GM23338 (cell line): ENCODE results near the gene CSF3. TPM values are rescaled to one million over a fixed set of nuclear protein-coding genes. Genes with fewer than 3 reads are reported as not detected.

Source experiments
- CREB1 ChIP-seq: fragments of 250-450 bp; sonication (Bioruptor Pico); IDR thresholded peaks from 2 replicates; pipeline ENCODE4 v1.5.0; 2020; ENCODE audit warnings: low read depth, mild to moderate bottlenecking, moderate library complexity
- ETS1 ChIP-seq: IDR thresholded peaks from 2 replicates; pipeline ENCODE4 v1.6.1; 2016; ENCODE audit warnings: antibody characterized with exemption
- EZH2 ChIP-seq: fragments of 200-600 bp; sonication (generic); IDR thresholded peaks from one replicate; pipeline ENCODE4 v1.8.0; 2017; ENCODE audit warnings: antibody characterized with exemption, mild to moderate bottlenecking, low read depth; ENCODE audit not compliant: unreplicated experiment
- EZH2phosphoT487 ChIP-seq: fragments of 200-600 bp; sonication (generic); IDR thresholded peaks from one replicate; pipeline ENCODE4 v1.8.1; 2018; ENCODE audit warnings: antibody characterized with exemption; ENCODE audit not compliant: unreplicated experiment
- NANOG ChIP-seq: IDR thresholded peaks from 2 replicates; pipeline ENCODE4 v1.6.1; 2016; ENCODE audit warnings: antibody characterized with exemption, borderline replicate concordance
- POLR2AphosphoS5 ChIP-seq: IDR thresholded peaks from 2 replicates; pipeline ENCODE4 v1.6.1; 2016; ENCODE audit warnings: antibody characterized with exemption, low read depth
- STAT1 ChIP-seq: IDR thresholded peaks from one replicate; pipeline ENCODE4 v1.6.1; 2016; ENCODE audit warnings: antibody characterized with exemption; ENCODE audit not compliant: unreplicated experiment
- ZNF114 ChIP-seq: fragments of 250-450 bp; sonication (Bioruptor Pico); IDR thresholded peaks from 2 replicates; pipeline ENCODE4 v1.5.0; 2020; ENCODE audit warnings: mild to moderate bottlenecking, moderate library complexity
- polyA plus RNA-seq: library from polyadenylated mRNA; unstranded; fragments of >200 nt; fragmentation: Nextera tagmentation; extraction: Ambion mirVana; gene quantifications from 2 replicates; pipeline ENCODE4 v1.2.1, GENCODE V29; 2016
- total RNA-seq: library from RNA; depleted of rRNA; stranded (reverse); fragments of >200 nt; shearing (Covaris generic); gene quantifications from 2 replicates; pipeline ENCODE4 v1.2.3, GENCODE V29; 2014
- TF ChIP-seq, protein P1 (sequence below): fragments of 250-450 bp; sonication (Bioruptor Pico); IDR thresholded peaks from 2 replicates; pipeline ENCODE4 v1.5.0; 2020; ENCODE audit warnings: mild to moderate bottlenecking, moderate library complexity
- TF ChIP-seq, protein P2 (sequence below): IDR thresholded peaks from one replicate; pipeline ENCODE4 v1.6.1; 2018; ENCODE audit warnings: antibody characterized with exemption; ENCODE audit not compliant: unreplicated experiment
- TF ChIP-seq, protein P3 (sequence below), 2 experiments: fragments of 200-600 bp in 1 of 2; sonication (generic) in 1 of 2; conservative IDR thresholded peaks; 2 replicates each; pipeline versions ENCODE4 v1.5.1 to v1.6.1; 2016 to 2017; ENCODE audit warnings: antibody characterized with exemption in 2 of 2, low read depth in 2 of 2, mild to moderate bottlenecking in 2 of 2, moderate library complexity in 1 of 2

CSF3 gene
- total and polyA plus RNA-seq, 2 experiments from 2014 or later = not detected

DNA sequence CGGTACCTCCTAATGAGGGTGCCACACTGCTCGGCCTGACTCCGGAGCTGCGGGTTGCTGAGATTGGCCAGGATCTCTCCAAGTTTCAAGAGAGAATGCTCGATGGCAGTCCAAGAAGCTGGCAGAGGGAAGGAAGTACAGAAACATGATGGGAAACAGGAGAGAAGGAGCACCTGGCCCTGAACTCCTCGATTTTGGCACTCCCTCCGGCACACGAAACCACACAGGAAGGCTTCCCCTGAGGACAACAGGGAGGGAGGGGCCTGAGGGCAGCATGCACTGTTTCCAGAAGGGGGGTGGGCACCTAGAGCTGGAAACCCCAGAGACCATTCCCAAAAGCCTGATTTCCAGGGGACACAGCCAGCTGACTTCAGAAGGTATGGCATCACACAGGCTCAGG lies 18.1 kb downstream of the CSF3 start (continued):
- TF ChIP-seq, protein P1, sequence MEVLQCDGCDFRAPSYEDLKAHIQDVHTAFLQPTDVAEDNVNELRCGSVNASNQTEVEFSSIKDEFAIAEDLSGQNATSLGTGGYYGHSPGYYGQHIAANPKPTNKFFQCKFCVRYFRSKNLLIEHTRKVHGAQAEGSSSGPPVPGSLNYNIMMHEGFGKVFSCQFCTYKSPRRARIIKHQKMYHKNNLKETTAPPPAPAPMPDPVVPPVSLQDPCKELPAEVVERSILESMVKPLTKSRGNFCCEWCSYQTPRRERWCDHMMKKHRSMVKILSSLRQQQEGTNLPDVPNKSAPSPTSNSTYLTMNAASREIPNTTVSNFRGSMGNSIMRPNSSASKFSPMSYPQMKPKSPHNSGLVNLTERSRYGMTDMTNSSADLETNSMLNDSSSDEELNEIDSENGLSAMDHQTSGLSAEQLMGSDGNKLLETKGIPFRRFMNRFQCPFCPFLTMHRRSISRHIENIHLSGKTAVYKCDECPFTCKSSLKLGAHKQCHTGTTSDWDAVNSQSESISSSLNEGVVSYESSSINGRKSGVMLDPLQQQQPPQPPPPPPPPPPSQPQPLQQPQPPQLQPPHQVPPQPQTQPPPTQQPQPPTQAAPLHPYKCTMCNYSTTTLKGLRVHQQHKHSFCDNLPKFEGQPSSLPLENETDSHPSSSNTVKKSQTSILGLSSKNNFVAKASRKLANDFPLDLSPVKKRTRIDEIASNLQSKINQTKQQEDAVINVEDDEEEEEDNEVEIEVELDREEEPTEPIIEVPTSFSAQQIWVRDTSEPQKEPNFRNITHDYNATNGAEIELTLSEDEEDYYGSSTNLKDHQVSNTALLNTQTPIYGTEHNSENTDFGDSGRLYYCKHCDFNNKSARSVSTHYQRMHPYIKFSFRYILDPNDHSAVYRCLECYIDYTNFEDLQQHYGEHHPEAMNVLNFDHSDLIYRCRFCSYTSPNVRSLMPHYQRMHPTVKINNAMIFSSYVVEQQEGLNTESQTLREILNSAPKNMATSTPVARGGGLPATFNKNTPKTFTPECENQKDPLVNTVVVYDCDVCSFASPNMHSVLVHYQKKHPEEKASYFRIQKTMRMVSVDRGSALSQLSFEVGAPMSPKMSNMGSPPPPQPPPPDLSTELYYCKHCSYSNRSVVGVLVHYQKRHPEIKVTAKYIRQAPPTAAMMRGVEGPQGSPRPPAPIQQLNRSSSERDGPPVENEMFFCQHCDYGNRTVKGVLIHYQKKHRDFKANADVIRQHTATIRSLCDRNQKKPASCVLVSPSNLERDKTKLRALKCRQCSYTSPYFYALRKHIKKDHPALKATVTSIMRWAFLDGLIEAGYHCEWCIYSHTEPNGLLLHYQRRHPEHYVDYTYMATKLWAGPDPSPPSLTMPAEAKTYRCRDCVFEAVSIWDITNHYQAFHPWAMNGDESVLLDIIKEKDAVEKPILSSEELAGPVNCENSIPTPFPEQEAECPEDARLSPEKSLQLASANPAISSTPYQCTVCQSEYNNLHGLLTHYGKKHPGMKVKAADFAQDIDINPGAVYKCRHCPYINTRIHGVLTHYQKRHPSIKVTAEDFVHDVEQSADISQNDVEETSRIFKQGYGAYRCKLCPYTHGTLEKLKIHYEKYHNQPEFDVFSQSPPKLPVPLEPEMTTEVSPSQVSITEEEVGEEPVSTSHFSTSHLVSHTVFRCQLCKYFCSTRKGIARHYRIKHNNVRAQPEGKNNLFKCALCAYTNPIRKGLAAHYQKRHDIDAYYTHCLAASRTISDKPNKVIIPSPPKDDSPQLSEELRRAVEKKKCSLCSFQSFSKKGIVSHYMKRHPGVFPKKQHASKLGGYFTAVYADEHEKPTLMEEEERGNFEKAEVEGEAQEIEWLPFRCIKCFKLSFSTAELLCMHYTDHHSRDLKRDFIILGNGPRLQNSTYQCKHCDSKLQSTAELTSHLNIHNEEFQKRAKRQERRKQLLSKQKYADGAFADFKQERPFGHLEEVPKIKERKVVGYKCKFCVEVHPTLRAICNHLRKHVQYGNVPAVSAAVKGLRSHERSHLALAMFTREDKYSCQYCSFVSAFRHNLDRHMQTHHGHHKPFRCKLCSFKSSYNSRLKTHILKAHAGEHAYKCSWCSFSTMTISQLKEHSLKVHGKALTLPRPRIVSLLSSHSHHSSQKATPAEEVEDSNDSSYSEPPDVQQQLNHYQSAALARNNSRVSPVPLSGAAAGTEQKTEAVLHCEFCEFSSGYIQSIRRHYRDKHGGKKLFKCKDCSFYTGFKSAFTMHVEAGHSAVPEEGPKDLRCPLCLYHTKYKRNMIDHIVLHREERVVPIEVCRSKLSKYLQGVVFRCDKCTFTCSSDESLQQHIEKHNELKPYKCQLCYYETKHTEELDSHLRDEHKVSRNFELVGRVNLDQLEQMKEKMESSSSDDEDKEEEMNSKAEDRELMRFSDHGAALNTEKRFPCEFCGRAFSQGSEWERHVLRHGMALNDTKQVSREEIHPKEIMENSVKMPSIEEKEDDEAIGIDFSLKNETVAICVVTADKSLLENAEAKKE (CRISPR knock-in tag) = no peak
- TF ChIP-seq NANOG (no peak), POLR2AphosphoS5 (no peak), STAT1 (no peak), ZNF114 (CRISPR knock-in tag) (no peak), EZH2phosphoT487 (no peak), ETS1 (no peak), CREB1 (no peak), EZH2 (no peak)
- TF ChIP-seq, protein P2, sequence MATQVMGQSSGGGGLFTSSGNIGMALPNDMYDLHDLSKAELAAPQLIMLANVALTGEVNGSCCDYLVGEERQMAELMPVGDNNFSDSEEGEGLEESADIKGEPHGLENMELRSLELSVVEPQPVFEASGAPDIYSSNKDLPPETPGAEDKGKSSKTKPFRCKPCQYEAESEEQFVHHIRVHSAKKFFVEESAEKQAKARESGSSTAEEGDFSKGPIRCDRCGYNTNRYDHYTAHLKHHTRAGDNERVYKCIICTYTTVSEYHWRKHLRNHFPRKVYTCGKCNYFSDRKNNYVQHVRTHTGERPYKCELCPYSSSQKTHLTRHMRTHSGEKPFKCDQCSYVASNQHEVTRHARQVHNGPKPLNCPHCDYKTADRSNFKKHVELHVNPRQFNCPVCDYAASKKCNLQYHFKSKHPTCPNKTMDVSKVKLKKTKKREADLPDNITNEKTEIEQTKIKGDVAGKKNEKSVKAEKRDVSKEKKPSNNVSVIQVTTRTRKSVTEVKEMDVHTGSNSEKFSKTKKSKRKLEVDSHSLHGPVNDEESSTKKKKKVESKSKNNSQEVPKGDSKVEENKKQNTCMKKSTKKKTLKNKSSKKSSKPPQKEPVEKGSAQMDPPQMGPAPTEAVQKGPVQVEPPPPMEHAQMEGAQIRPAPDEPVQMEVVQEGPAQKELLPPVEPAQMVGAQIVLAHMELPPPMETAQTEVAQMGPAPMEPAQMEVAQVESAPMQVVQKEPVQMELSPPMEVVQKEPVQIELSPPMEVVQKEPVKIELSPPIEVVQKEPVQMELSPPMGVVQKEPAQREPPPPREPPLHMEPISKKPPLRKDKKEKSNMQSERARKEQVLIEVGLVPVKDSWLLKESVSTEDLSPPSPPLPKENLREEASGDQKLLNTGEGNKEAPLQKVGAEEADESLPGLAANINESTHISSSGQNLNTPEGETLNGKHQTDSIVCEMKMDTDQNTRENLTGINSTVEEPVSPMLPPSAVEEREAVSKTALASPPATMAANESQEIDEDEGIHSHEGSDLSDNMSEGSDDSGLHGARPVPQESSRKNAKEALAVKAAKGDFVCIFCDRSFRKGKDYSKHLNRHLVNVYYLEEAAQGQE = no peak
- TF ChIP-seq, protein P3, sequence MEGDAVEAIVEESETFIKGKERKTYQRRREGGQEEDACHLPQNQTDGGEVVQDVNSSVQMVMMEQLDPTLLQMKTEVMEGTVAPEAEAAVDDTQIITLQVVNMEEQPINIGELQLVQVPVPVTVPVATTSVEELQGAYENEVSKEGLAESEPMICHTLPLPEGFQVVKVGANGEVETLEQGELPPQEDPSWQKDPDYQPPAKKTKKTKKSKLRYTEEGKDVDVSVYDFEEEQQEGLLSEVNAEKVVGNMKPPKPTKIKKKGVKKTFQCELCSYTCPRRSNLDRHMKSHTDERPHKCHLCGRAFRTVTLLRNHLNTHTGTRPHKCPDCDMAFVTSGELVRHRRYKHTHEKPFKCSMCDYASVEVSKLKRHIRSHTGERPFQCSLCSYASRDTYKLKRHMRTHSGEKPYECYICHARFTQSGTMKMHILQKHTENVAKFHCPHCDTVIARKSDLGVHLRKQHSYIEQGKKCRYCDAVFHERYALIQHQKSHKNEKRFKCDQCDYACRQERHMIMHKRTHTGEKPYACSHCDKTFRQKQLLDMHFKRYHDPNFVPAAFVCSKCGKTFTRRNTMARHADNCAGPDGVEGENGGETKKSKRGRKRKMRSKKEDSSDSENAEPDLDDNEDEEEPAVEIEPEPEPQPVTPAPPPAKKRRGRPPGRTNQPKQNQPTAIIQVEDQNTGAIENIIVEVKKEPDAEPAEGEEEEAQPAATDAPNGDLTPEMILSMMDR (conservative IDR thresholded peaks at IDR 0.05; ENCODE audit: low read depth in 2 of 2) = no peak
